ENCODE data around the gene EFNA5.
A peak's percentile ranks its signal among the peaks of the same experiment; 100 is the strongest.

The EFNA5 gene

GRCh38 chr5:107670932-107671741, at the start of gene EFNA5:
Gene EFNA5 (minus strand): TSS chr5:107670937.
- no peak for DNase-seq

GRCh38 chr5:107719034-107719606, 48.4 kb upstream of the EFNA5 start:
- DNase-seq = no peak

GRCh38 chr5:107717816-107718215, 47.1 kb upstream of the EFNA5 start:
- no peak for DNase-seq

GRCh38 chr5:107713228-107713627, 42.5 kb upstream of the EFNA5 start:
- no peak for DNase-seq

GRCh38 chr5:107712359-107712870, 41.7 kb upstream of the EFNA5 start:
- DNase-seq = no peak

- peak; percentile 13 for DNase-seq
Observed at GRCh38 chr5:107705402-107706014, 34.8 kb upstream of the EFNA5 start.

- no peak for DNase-seq
Observed at GRCh38 chr5:107704681-107705401, 34.1 kb upstream of the EFNA5 start.

GRCh38 chr5:107700481-107700880, 29.7 kb upstream of the EFNA5 start:
- no peak for DNase-seq

- no peak for DNase-seq
Observed at GRCh38 chr5:107699425-107699824, 28.7 kb upstream of the EFNA5 start.

- DNase-seq = peak; percentile 41
Observed at GRCh38 chr5:107698286-107698685, 27.5 kb upstream of the EFNA5 start.

- DNase-seq = no peak
Observed at GRCh38 chr5:107696498-107696897, 25.8 kb upstream of the EFNA5 start.

GRCh38 chr5:107696080-107696479, 25.3 kb upstream of the EFNA5 start:
- DNase-seq = no peak

GRCh38 chr5:107687937-107688336, 17.2 kb upstream of the EFNA5 start:
- DNase-seq = no peak

GRCh38 chr5:107687404-107687803, 16.7 kb upstream of the EFNA5 start:
- DNase-seq = no peak

GRCh38 chr5:107682533-107682932, 11.8 kb upstream of the EFNA5 start:
- DNase-seq = no peak

- DNase-seq = no peak
Observed at GRCh38 chr5:107680799-107681198, 10.1 kb upstream of the EFNA5 start.

GRCh38 chr5:107680099-107680498, 9.4 kb upstream of the EFNA5 start:
- no peak for DNase-seq

- DNase-seq = no peak
Observed at GRCh38 chr5:107676702-107677101, 6.0 kb upstream of the EFNA5 start.

- DNase-seq = no peak
Observed at GRCh38 chr5:107675201-107675600, 4.5 kb upstream of the EFNA5 start.

- DNase-seq = peak; percentile 20
Observed at GRCh38 chr5:107674655-107675054, 3.9 kb upstream of the EFNA5 start.

GRCh38 chr5:107673368-107674136, 2.8 kb upstream of the EFNA5 start:
- DNase-seq = peak; percentile 85

- DNase-seq = no peak
Observed at GRCh38 chr5:107673039-107673367, 2.3 kb upstream of the EFNA5 start.
